ENCODE measurements around the gene GNAI1.
"Not testable (repeated sequence)": the region's sequence is repeated elsewhere in the genome, so short reads cannot be mapped to it uniquely, and the experiment has no call there.

Gene GNAI1

GRCh38 chr7:80132594-80132993 lies 2.0 kb upstream of the GNAI1 start:
- DNase-seq (ENCODE audit: low read depth) = no peak

- DNase-seq (ENCODE audit: low read depth) = no peak
Observed at GRCh38 chr7:80133361-80134114, 1.1 kb upstream of the GNAI1 start.

GRCh38 chr7:80134115-80134535 lies 506 bp upstream of the GNAI1 start:
- no peak for DNase-seq (ENCODE audit: low read depth)

GRCh38 chr7:80135309-80136104 lies 876 bp downstream of the GNAI1 start:
- no peak for DNase-seq (ENCODE audit: low read depth)

- DNase-seq (ENCODE audit: low read depth) = no peak
Observed at GRCh38 chr7:80136261-80137055, 1.8 kb downstream of the GNAI1 start.

GRCh38 chr7:80137410-80137809 lies 2.8 kb downstream of the GNAI1 start:
- DNase-seq (ENCODE audit: low read depth) = no peak

- no peak for DNase-seq (ENCODE audit: low read depth)
Observed at GRCh38 chr7:80139236-80139635, 4.6 kb downstream of the GNAI1 start.

GRCh38 chr7:80140388-80140787 lies 5.8 kb downstream of the GNAI1 start:
- no peak for DNase-seq (ENCODE audit: low read depth)

- no peak for DNase-seq (ENCODE audit: low read depth)
Observed at GRCh38 chr7:80141376-80141775, 6.7 kb downstream of the GNAI1 start.

GRCh38 chr7:80142853-80143580 lies 8.4 kb downstream of the GNAI1 start:
- no peak for DNase-seq (ENCODE audit: low read depth)

GRCh38 chr7:80145780-80146422 lies 11.3 kb downstream of the GNAI1 start:
- DNase-seq (ENCODE audit: low read depth) = no peak

- no peak for DNase-seq (ENCODE audit: low read depth)
Observed at GRCh38 chr7:80146545-80147182, 12.0 kb downstream of the GNAI1 start.

GRCh38 chr7:80147543-80148391 lies 13.1 kb downstream of the GNAI1 start:
- no peak for DNase-seq (ENCODE audit: low read depth)

- DNase-seq (ENCODE audit: low read depth) = no peak
Observed at GRCh38 chr7:80150611-80151273, 16.1 kb downstream of the GNAI1 start.

- no peak for DNase-seq (ENCODE audit: low read depth)
Observed at GRCh38 chr7:80151274-80151665, 16.6 kb downstream of the GNAI1 start.

GRCh38 chr7:80153446-80153845 lies 18.8 kb downstream of the GNAI1 start:
- DNase-seq (ENCODE audit: low read depth) = no peak

- no peak for DNase-seq (ENCODE audit: low read depth)
Observed at GRCh38 chr7:80154656-80155333, 20.2 kb downstream of the GNAI1 start.

GRCh38 chr7:80155374-80155773 lies 20.7 kb downstream of the GNAI1 start:
- DNase-seq (ENCODE audit: low read depth) = no peak

- not testable (repeated sequence) for DNase-seq (ENCODE audit: low read depth)
Observed at GRCh38 chr7:80157770-80158169, 23.1 kb downstream of the GNAI1 start.

All from stimulated activated CD8-positive, alpha-beta memory T cell treated with anti-CD3 and anti-CD28 coated beads, Interleukin-15, amount 100 ng/mL, for 24 hours (primary cell).